PC-3 (cell line): ENCODE data around the gene UBE2E2.

Experiments
- CTCF ChIP-seq: fragments of 300-600 bp; sonication (generic); conservative IDR thresholded peaks from 2 replicates; pipeline ENCODE4 v1.5.1; 2017; ENCODE audit warnings: antibody characterized with exemption, low read depth, mild to moderate bottlenecking, low read length
- EZH2phosphoT487 ChIP-seq: fragments of 300-600 bp; sonication (generic); IDR thresholded peaks from 2 replicates; pipeline ENCODE4 v1.6.1; 2018; ENCODE audit warnings: mild to moderate bottlenecking, antibody characterized with exemption, low read length, borderline replicate concordance

GRCh38 chr3:23359116-23359515 lies 156.0 kb downstream of the UBE2E2 start:
- no peak for TF ChIP-seq CTCF
- TF ChIP-seq EZH2phosphoT487: no peak
